IMR-90 (cell line): ENCODE data around the gene FARS2. TPM values are rescaled to one million over a fixed set of nuclear protein-coding genes. Genes with fewer than 3 reads are reported as not detected.

Source experiments
- ATAC-seq: fragments of 200-7000 bp; cut with Tn5 transposase; 2 replicates; pipeline ENCODE4 v1.9.1; 2020; ENCODE audit warnings: low read depth, mild to moderate bottlenecking, moderate library complexity
- BruUV-seq: library from RNA; stranded (reverse); fragments of 400-500 nt; replicated peaks from 2 replicates; lab custom pipeline; 2021; lab: Mats Ljungman, UMichigan
- CTCF ChIA-PET: fragments of 300-600 bp; formaldehyde crosslinking; extraction: SDS; loops from one replicate; lab custom pipeline; 2021; ENCODE audit warnings: antibody characterized with exemption; lab: Yijun Ruan, JAX
- POLR2A ChIA-PET: fragments of 300-600 bp; sonication (Branson Sonifier 250); formaldehyde crosslinking; loops from one replicate; lab custom pipeline; 2022; ENCODE audit warnings: antibody characterized with exemption; ENCODE audit not compliant: unreplicated experiment; lab: Charles Lee
- DNase-seq: peaks from one replicate; pipeline ENCODE4 v3.0.0; 2013
- H2AFZ ChIP-seq: replicated peaks from 2 replicates; pipeline ENCODE3; 2013; ENCODE audit warnings: low read length, mild to moderate bottlenecking; ENCODE audit not compliant: poor library complexity
- H2AK5ac ChIP-seq: 2 replicates; pipeline ENCODE4 v1.6.1; 2013; ENCODE audit warnings: low read depth, low read length, inconsistent platforms
- H2AK9ac ChIP-seq: replicated peaks from 2 replicates; pipeline ENCODE3; 2013; ENCODE audit warnings: mild to moderate bottlenecking, low read depth, low read length, moderate library complexity; ENCODE audit not compliant: poor library complexity
- H2BK120ac ChIP-seq: 2 replicates; pipeline ENCODE4 v1.6.1; 2013; ENCODE audit warnings: low read depth, low read length, inconsistent platforms
- H2BK15ac ChIP-seq: 3 replicates; pipeline ENCODE4 v1.6.1; 2013; ENCODE audit warnings: low read depth, low read length, inconsistent platforms
- H2BK20ac ChIP-seq: 2 replicates; pipeline ENCODE4 v1.6.1; 2013; ENCODE audit warnings: low read depth, mild to moderate bottlenecking, inconsistent platforms, low read length, moderate library complexity
- H2BK5ac ChIP-seq: 2 replicates; pipeline ENCODE4 v1.6.1; 2013; ENCODE audit warnings: mild to moderate bottlenecking, low read depth, low read length, inconsistent platforms; ENCODE audit not compliant: poor library complexity, severe bottlenecking
- H3K14ac ChIP-seq: replicated peaks from 2 replicates; pipeline ENCODE4 v1.6.1; 2013; ENCODE audit warnings: low read depth, low read length, inconsistent platforms
- H3K18ac ChIP-seq: 2 replicates; pipeline ENCODE4 v1.6.1; 2013; ENCODE audit warnings: low read depth, low read length, control low read depth
- H3K23ac ChIP-seq: 2 replicates; pipeline ENCODE4 v1.6.1; 2013; ENCODE audit warnings: low read depth, low read length, inconsistent platforms
- H3K27ac ChIP-seq: 2 replicates; pipeline ENCODE4 v1.5.1; 2013; ENCODE audit warnings: mild to moderate bottlenecking, control low read depth, low read length; ENCODE audit not compliant: insufficient read depth
- H3K27me3 ChIP-seq: 2 replicates; pipeline ENCODE4 v1.6.1; 2013; ENCODE audit warnings: low read length; ENCODE audit not compliant: control insufficient read depth, insufficient read depth
- H3K36me3 ChIP-seq: 2 replicates; pipeline ENCODE4 v1.6.1; 2013; ENCODE audit warnings: low read length, mixed read lengths; ENCODE audit not compliant: control insufficient read depth, insufficient read depth
- H3K4ac ChIP-seq: 2 replicates; pipeline ENCODE4 v1.6.1; 2013; ENCODE audit warnings: low read depth, low read length, inconsistent platforms
- H3K4me1 ChIP-seq: 2 replicates; pipeline ENCODE4 v1.6.1; 2013; ENCODE audit warnings: low read length, mixed read lengths; ENCODE audit not compliant: control insufficient read depth, insufficient read depth
- H3K4me2 ChIP-seq: 2 replicates; pipeline ENCODE4 v1.6.1; 2013; ENCODE audit warnings: low read depth, mild to moderate bottlenecking, control low read depth, low read length, moderate library complexity
- H3K4me3 ChIP-seq: 2 replicates; pipeline ENCODE4 v1.5.1; 2013; ENCODE audit warnings: low read depth, mild to moderate bottlenecking, control low read depth, low read length, moderate library complexity; ENCODE audit not compliant: insufficient read depth
- H3K56ac ChIP-seq: 2 replicates; pipeline ENCODE4 v1.6.1; 2013; ENCODE audit warnings: low read length, inconsistent platforms; ENCODE audit not compliant: insufficient read depth; ENCODE audit errors: extremely low read depth
- H3K79me1 ChIP-seq, 2 experiments: 2 replicates each; pipeline ENCODE4 v1.6.1; 2013; ENCODE audit warnings: low read length in 2 of 2, inconsistent platforms in 1 of 2, low read depth in 1 of 2
- H3K9ac ChIP-seq: 2 replicates; pipeline ENCODE4 v1.6.1; 2013; ENCODE audit warnings: low read depth, low read length, control low read depth
- H3K9me1 ChIP-seq: 2 replicates; pipeline ENCODE4 v1.6.1; 2013; ENCODE audit warnings: low read length, inconsistent platforms; ENCODE audit not compliant: insufficient read depth
- H3K9me3 ChIP-seq: 2 replicates; pipeline ENCODE4 v1.6.1; 2013; ENCODE audit warnings: low read length; ENCODE audit not compliant: control insufficient read depth, insufficient read depth
- H4K20me1 ChIP-seq: 2 replicates; pipeline ENCODE4 v1.6.1; 2013; ENCODE audit warnings: low read length, inconsistent platforms; ENCODE audit not compliant: insufficient read depth
- H4K5ac ChIP-seq: 2 replicates; pipeline ENCODE4 v1.6.1; 2013; ENCODE audit warnings: mild to moderate bottlenecking, low read depth, low read length, control low read depth
- H4K8ac ChIP-seq, 2 experiments: 2 replicates each; pipeline ENCODE4 v1.6.1; 2013; ENCODE audit warnings: low read depth in 2 of 2, low read length in 2 of 2, control low read depth in 1 of 2, inconsistent platforms in 1 of 2
- H4K91ac ChIP-seq: 2 replicates; pipeline ENCODE4 v1.6.1; 2013; ENCODE audit warnings: low read depth, low read length, inconsistent platforms; ENCODE audit not compliant: insufficient read depth
- CHD1 ChIP-seq: IDR thresholded peaks from 2 replicates; pipeline ENCODE4 v1.6.1; 2012; ENCODE audit warnings: low read depth, low read length, improper control_type of control experiment
- WGBS, 2 experiments: methylation state at CpG; one replicate each; pipeline versions ENCODE4 v1.1.5 to v1.1.7; 2013; ENCODE audit warnings: missing lambda C conversion rate in 2 of 2; ENCODE audit not compliant: insufficient read length in 1 of 2; ENCODE audit errors: extremely low coverage in 2 of 2; 5-methylcytosine and 5-hydroxymethylcytosine counted together
- dilution Hi-C: fragments of 300-500 bp; cut with HindIII; formaldehyde crosslinking; loops from one replicate; pipeline ENCODE4 v1.14.3; 2018; ENCODE audit warnings: low sequenced_read_pairs; ENCODE audit not compliant: unreplicated experiment
- in situ Hi-C: fragments of 300-500 bp; cut with MboI; formaldehyde crosslinking; loops from 3 replicates; pipeline ENCODE4 v1.14.3; 2019; ENCODE audit warnings: low sequenced_read_pairs, inconsistent platforms, mixed read lengths
- intact Hi-C: fragments of 100-400 bp; cut with micrococcal nuclease; formaldehyde crosslinking; loops from 2 replicates; pipeline ENCODE4 v1.10.0; 2022
- polyA plus RNA-seq, 3 experiments: library from polyadenylated mRNA; depleted of rRNA; stranded (reverse); fragments of >200 nt; gene quantifications; 2 replicates each; pipeline ENCODE4 v1.2.3, GENCODE V29; 2012; ENCODE audit warnings: low replicate concordance in 1 of 3
- total RNA-seq: library from RNA; depleted of rRNA; stranded (reverse); fragments of >200 nt; gene quantifications from 2 replicates; pipeline ENCODE4 v1.2.3, GENCODE V29; 2012

The FARS2 gene
- total and polyA plus RNA-seq, 2 of the 4 experiments (the other 2 are of a cell fraction): 12.1 to 28.9 TPM

DNA sequence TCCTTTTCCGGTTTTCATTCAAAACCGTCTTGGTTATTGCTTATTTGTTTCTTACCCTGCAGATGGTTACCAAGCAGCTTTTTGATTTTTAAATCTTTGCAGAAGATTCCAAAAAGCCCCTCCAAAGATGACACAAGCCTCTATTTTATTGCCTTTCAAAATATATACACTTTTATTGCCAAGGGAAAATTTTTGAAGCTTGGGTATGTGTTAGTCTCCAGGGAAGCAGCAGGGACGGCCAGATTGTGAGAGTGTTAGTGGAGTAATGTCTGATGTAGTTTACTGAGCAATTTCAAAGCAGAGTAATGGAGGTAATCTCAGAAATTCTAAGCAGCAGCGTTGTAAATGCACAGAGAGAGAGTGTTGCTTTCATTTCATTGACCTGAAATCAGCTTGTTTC is 193.8 kb downstream of the FARS2 start:
- WGBS, 2 experiments: no CpG with 5 or more reads among the region's 4 CpGs
- intact Hi-C loops (no loop called here), in situ Hi-C loops (loop anchor here (25.0 kb wide), 1 partner anchor 532 kb away; no protein-coding TSS in a partner anchor), dilution Hi-C loops (no loop called here)
- Histone ChIP-seq H3K9me1 (peaks cover 11% of the 10 kb centered on the region; the same call in 1 of the 2 replicates), H2AK9ac (no peak overlapping the region), H2AK5ac (no peak overlapping the region), H3K9ac (no peak overlapping the region), H3K9me3 (no peaks in the 10 kb centered on the region), H3K4me3 (no peak overlapping the region), H4K5ac (no peak overlapping the region), H2BK20ac (no peak overlapping the region), H2BK5ac (no peak overlapping the region), H3K36me3 (no peaks in the 10 kb centered on the region), H3K27me3 (no peaks in the 10 kb centered on the region), H2BK15ac (no peak overlapping the region), H3K14ac (no peak overlapping the region), H3K56ac (no peak overlapping the region), H3K4me1 (no peaks in the 10 kb centered on the region; the same call in 1 of the 2 replicates), H3K4ac (no peak overlapping the region), H3K79me1 (peaks cover 0 to 7% of the 10 kb centered on the region in 2 experiments; a peak in 1 of 4 replicates), H2AFZ (no peak overlapping the region), H3K27ac (no peak overlapping the region), H4K8ac (no peak overlapping the region), H3K4me2 (no peak overlapping the region), H2BK120ac (no peak overlapping the region), H4K20me1 (no peaks in the 10 kb centered on the region), H3K23ac (no peak overlapping the region), H3K18ac (no peak overlapping the region), H4K91ac (no peak overlapping the region)
- ATAC-seq: no peak
- CTCF ChIA-PET: interaction anchor here (1.1 kb wide), 1 partner anchor 312 kb away, joined by 3 read pairs; no protein-coding TSS in a partner anchor
- POLR2A ChIA-PET: no interaction called here
- no TSS peak for BruUV-seq
- no peak for TF ChIP-seq CHD1
- DNase-seq: no peak
